Measurements from ENCODE around the gene RALGAPA2.

The RALGAPA2 gene

DNA sequence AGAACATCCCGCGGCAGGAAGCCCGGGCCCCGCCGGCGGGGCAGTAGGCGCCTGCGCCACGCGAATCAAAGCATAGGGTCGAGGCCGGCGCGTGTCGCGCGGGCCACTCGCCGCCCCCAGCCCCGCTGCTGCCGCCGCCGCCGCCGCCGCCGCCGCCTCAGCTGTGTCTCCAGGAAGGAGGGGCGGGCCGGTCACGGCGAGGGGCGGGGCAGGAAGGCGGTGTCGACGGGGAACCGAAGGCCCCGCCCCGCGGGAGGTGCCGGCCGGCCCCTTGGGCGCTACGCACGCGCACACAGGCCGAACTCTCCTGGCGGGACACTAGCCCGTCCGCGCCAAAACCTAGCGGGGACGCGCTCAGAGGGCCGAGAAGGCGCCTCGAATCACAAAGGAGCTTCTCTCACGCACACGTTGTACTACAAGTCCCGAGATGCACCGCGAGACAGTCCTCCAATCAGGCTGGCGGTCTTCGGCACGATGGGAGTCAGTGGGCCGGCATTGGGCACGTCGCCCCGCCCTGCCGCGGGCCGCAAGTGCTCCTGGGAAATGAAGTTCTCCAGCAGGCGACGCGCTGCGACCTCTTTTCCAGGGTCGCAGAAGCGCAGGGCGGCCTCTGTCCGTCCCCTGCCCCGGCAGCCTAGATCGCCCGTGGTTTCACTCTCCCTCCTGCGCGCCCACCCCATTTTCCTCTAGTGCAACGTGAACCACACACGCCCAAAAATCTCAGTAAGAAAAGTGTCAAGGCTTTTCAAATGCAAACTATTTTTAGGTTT is at the start of gene RALGAPA2:
TSS of gene RALGAPA2 (minus strand) at position 171 of the 770 bp plus-strand sequence. CDS start at position 7, 164 bp downstream.
- DNase-seq, result peak; percentile 95 to 96

DNA sequence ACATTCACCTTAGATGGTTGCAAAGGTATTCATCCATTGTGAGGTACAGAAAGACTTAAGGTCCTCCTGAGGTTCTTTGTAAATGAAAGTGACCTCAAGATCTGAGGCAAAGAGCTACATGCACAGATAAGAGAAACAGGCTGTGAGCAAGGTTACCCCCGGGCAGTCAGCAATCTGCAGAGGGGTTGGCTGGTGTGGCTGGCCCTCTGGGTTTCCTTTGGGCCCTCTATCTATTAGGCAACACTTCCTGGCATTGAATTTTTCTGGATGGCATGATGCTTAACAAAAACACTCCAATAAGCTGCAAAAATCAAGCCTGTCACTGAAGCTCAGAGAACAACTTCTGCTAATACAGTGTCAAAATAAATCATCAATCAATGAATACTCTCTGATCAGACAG is 48.9 kb upstream of the RALGAPA2 start:
- peak in 1 of 2 experiments; percentile 27 for DNase-seq

- DNase-seq, result no peak
Measured at GRCh38 chr20:20759132-20759531, 46.7 kb upstream of the RALGAPA2 start.

DNA sequence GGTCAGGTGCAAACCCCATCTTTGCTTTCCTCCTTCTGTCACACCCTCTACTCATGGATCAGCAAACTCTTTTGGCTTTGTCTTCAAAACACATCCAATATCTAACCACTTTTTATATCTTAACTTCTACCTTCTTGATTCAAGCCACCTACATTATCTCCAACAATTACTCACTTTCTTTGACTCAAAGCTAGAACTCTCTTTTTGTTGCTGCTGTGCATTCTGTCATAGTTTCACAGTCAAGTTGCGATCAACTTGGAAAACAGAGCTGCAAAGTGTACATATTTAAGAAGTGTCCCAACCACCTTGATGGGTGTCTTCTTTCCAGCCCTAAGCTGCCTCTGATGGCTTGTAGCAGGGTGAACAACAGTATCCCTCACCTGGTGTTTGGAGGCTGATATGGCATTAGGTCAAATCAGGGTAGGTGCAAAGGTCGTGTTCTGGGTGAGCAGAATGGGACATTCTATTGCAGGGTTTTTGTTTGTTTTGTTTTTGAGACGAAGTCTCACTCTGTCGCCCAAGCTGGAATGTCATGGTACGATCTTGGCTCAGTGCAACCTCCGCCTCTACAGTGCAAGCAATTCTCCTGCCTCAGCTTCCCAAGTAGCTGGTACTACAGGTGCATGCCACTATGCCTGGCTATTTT is 43.4 kb upstream of the RALGAPA2 start:
- DNase-seq, result no peak

GRCh38 chr20:20755231-20755630 is 42.8 kb upstream of the RALGAPA2 start:
- peak; percentile 53 to 59 for DNase-seq

GRCh38 chr20:20754714-20755113 is 42.3 kb upstream of the RALGAPA2 start:
- no peak for DNase-seq

- DNase-seq, result no peak
Measured at GRCh38 chr20:20752712-20753111, 40.3 kb upstream of the RALGAPA2 start.

DNA sequence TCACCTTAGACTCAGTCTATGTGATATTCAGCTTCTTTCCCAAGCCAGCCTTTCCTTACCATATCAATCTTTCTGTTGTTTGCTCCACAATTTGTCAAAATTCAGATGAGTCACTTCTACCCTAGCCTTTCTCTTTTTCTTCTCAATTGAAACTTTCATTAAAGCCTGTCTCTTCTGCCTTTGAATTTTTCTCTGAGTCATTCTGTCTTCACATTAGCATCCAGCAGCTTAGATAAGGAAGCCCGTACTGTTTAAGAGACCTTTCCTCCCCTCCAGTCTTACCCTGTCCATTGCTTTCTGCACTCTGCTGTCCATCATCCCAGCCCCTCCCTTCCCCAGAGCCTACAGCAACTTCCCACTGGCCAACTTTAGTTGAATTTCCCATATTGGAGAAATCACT is 34.9 kb upstream of the RALGAPA2 start:
- no peak for DNase-seq

DNA sequence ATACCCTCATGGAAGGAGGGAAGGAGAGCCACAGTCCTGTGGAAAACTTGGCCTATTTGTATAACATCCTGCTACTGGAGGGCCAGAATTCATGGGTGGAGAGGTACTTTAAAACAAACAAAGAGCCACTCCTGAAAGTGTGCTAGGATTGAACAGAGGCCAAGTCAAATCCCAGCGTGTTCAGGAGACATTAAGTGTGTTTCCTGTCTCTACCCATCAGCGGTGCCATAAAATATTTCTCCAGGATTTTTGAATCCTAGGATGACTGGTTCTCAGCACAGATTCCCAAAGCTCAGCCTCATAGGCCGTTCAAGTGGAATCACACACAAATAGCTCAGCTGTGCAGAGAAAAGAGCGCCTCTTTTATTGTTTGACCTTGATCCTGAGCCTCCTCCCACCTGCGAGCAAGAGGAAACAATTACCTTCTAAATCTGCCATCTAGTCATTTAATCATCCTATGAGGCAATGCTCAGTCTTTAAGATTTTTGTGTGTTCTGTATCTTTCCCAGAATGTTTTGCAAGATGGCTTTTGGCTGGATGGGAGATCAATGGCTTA is 31.8 kb upstream of the RALGAPA2 start:
- DNase-seq, result no peak

- DNase-seq, result peak; percentile 82 to 83
Measured at GRCh38 chr20:20743511-20744169, 31.2 kb upstream of the RALGAPA2 start.

DNA sequence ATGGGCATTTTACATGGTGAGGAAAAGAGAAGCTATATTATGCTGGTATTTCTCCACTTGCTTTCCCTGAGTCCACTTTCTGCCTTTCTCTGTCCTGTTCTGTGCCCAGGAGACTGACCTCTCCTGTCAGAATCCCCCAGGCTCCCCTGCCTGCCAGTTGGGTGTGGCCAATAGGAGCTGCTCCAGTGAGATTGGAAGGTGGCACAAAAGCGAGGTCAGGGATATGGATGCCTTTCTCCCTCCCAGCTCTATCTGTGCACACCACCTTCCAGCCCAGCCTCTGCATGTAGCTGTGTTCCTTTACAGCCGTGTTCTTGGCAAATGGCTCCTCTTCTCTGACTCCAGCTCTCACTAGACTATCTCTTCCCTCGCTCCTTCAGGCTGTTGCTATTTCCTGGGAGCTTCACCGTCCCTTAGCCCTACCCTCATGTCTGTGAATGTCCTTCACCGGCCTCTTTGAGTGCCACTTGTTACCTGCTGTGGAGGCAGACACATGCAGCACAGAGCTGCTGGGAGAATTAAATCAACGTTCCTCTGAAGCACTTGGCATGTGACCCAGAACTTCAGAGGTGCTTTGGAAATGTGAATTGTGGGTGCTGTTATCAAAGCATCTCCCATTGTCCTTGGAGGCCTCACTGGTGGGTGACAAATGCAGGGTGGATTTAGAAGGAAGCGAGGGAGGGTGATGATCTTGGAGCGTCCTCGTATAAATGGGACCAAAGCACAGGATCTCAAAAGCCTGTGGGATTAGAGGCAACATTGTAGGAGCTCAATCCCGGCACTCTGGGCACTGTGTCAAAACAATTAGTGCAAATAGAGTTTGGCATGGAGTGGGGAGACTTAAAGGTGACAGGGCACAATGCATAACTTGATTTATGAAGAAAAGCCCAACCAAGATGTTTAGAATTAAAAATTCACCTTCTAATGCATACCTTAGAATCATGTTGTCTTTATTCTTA is 28.9 kb upstream of the RALGAPA2 start:
- DNase-seq, result no peak

DNA sequence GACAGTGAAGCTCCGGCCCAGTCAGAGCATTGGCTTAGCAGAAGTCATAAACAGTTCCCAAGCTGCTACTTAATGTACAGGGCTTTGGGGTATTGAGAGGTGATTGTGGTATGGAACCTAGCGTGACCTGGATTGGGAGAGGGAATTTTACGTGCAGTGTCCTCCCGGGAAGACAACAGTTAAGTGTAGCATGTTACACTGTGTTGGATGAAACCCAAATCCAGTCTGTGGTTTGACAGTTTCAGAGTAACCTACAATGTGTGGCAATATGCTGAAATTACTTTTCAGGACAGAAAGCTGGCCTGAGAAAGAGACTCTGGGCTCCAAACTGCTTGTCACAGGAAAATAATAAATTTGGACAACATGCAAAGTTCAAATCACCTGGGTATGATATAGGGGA is 28.1 kb upstream of the RALGAPA2 start:
- peak; percentile 31 to 34 for DNase-seq

DNA sequence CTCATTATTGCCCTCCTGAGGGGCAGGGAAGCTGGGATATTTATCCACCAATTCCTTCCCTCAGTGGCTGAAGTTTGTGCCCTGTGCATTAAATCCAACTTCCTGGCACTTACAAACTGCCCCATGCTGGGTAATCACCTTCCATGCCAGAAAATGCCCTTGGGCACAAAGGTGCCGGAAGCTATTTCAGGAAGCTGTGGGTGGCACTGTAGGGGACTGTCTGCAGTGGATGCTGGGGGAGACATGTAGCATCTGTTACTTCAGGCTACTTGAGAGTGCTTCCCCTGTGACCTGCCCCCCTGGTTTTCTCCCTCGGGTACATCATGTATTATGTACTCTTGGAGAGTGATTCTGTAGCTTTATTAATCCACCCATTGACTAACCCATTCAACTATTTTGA is 24.7 kb upstream of the RALGAPA2 start:
- DNase-seq, result peak; percentile 17 to 50

- DNase-seq, result no peak
Measured at GRCh38 chr20:20736303-20736702, 23.9 kb upstream of the RALGAPA2 start.

- peak; percentile 98 for DNase-seq
Measured at GRCh38 chr20:20734475-20734948, 22.1 kb upstream of the RALGAPA2 start.

GRCh38 chr20:20733943-20734342 is 21.5 kb upstream of the RALGAPA2 start:
- peak; percentile 41 to 80 for DNase-seq

DNA sequence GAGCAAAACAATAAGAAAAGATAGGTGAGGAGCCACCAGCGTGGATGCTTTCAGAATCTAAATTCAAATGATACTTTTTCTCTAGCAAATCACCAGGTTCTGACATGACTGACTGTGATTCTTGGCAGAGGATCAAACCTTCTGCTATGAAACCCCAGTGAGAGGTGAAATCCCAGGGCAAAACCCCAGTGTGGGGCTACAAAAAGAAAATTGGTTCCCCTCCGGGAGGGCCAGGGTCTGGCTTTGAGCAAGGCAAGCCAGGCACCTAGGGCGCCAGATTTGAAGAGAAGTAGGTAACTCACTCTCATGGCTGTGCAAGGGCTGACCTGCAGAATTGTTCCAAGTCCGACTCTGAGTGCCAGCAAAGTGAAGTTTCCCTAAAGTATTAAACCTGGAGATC is 20.2 kb upstream of the RALGAPA2 start:
- DNase-seq, result no peak

DNA sequence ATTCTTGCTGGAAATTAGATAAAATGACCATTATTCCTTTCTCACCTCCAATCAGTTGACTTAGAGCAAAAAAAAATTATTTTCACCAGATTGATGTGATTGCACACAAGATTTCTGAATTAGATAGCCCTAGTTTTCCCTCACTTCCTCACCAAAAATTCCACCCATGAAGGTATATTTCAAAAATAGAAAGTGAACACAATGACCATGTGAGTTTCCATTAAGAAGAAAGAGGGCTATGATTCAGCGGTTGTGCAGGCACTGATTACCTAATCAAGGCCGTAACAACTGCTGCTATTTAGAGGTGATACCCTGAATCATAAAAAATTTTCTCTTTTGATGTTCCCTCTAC is 19.5 kb upstream of the RALGAPA2 start:
- DNase-seq, result no peak

DNA sequence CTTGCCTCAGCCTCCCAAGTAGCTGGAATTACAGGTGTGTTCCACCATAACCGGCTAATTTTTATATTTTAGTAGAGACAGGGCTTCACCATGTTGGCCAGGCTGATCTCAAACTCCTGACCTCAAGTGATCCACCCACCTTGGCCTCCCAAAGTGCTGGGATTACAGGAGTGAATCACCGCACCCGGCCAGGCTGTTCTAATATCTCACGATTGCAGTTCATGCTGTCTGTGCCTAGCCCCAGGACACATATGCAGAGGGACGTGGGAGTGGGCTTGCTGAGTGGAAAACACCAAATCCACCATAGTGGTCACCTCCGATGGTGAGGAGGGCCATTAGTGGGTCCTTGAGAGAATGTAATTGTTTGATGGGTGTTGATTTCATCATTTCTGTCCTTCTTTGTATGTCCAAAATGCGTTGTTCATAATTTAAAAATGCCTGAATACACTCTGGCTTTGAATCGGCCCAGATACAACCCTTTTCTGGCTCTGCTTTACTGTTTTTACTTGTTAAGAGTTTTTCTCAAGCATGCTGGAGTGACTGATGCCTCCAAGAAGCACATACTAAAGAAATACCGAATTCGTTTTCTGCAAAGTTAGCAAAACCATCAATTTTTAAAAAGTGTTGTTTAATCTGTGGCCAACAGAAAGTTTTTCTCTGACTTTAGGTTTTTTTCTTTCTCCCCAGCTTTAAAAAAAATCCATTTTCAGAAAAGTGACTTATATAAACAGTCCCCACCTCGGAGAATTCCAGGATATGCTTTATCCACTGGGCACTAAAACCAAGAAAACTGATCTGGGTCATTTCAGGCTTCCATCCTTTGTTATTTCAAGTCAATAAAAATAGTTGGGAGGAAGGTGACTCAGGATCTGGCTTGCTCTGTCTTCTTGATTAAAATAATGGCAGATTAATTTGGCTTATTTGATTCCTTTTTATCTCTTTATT is 18.8 kb upstream of the RALGAPA2 start:
- no peak for DNase-seq

DNA sequence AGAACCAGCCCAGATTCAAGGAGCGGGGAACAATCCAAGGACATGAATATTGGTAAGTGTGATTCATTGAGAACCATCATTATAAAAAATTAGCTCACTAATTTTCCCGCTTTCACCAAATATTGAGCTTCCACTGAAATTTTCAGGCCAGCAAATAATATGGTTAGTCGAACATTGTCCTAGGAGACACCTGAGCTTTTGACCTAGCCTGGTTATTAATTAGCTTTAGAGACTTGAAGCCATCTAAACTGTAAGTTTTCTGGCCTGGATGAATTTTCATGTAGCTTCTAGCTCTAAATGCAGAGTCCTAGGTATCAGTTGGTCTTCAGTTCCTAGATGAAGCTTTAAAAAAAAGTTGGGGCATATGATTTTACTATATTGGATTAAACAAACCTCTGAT is 17.1 kb upstream of the RALGAPA2 start:
- no peak for DNase-seq

DNA sequence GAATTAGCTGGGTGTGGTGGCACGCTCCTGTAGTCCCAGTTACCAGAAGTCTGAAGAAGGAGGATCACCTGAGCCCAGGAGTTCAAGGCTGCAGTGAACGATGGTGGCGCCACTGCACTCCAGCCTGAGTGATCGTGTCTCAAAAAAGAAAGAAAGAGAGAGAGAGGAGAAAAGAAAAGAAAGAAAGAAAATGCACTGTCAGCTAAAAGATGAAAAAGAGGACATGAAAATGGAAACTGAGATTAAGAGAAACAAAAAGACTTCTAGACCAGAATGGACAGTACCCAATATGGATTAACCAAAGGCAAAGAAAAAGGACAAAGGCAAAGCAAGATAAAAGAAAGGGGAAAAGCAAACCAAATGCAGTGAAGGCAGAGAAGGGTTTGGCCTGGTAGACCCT is 9.0 kb upstream of the RALGAPA2 start:
- no peak for DNase-seq

Data from Kasumi-1 (cell line).